ENCODE results near the gene PTGDR2.
A peak's percentile ranks its signal among the peaks of the same experiment; 100 is the strongest.

The PTGDR2 gene

GRCh38 chr11:60857378-60858232, 1.9 kb upstream of the PTGDR2 start:
- DNase-seq: no peak

GRCh38 chr11:60854847-60855725, 664 bp downstream of the PTGDR2 start:
- DNase-seq: no peak

GRCh38 chr11:60854140-60854846, 1.5 kb downstream of the PTGDR2 start:
- no peak for DNase-seq

- DNase-seq: no peak
Observed at GRCh38 chr11:60852982-60853950, 2.5 kb downstream of the PTGDR2 start.

- no peak for DNase-seq
Observed at GRCh38 chr11:60852117-60852981, 3.4 kb downstream of the PTGDR2 start.

GRCh38 chr11:60851327-60852104, 4.2 kb downstream of the PTGDR2 start:
- no peak for DNase-seq

GRCh38 chr11:60849641-60850520, 5.9 kb downstream of the PTGDR2 start:
- no peak for DNase-seq

GRCh38 chr11:60848714-60849151, 7.0 kb downstream of the PTGDR2 start:
- DNase-seq: no peak

- no peak for DNase-seq
Observed at GRCh38 chr11:60847896-60848295, 7.9 kb downstream of the PTGDR2 start.

GRCh38 chr11:60847281-60847680, 8.5 kb downstream of the PTGDR2 start:
- DNase-seq: no peak

- DNase-seq: no peak
Observed at GRCh38 chr11:60845338-60845737, 10.4 kb downstream of the PTGDR2 start.

- DNase-seq: no peak
Observed at GRCh38 chr11:60844870-60845221, 10.9 kb downstream of the PTGDR2 start.

- no peak for DNase-seq
Observed at GRCh38 chr11:60844045-60844869, 11.5 kb downstream of the PTGDR2 start.

- DNase-seq: no peak
Observed at GRCh38 chr11:60842668-60843600, 12.8 kb downstream of the PTGDR2 start.

GRCh38 chr11:60841797-60842667, 13.7 kb downstream of the PTGDR2 start, which contains the start of gene CCDC86:
TSS of gene CCDC86 (plus strand) at chr11:60842113. CDS start at chr11:60842125, 12 bp downstream.
- DNase-seq: peak; percentile 84
